Right renal pelvis (tissue), 4 donors: ENCODE results near the gene NOCT. TPM values are rescaled to one million over a fixed set of nuclear protein-coding genes. Genes with fewer than 3 reads are reported as not detected.
"Not testable (repeated sequence)": the region's sequence is repeated elsewhere in the genome, so short reads cannot be mapped to it uniquely, and the experiment has no call there.

Experiments
- DNase-seq, 4 donors: peaks; one replicate each; pipeline ENCODE4 v3.0.0-alpha.2; 2013; ENCODE audit warnings: low read depth in 4 of 4, low spot score in 3 of 4, missing footprints in 1 of 4
- polyA plus RNA-seq, 4 donors: library from polyadenylated mRNA; unstranded; fragments of 120-200 nt; gene quantifications; one replicate each; pipeline ENCODE4 v1.2.1, GENCODE V29; 2013; ENCODE audit not compliant: insufficient read length in 4 of 4

The NOCT gene
- polyA plus RNA-seq, 4 donors: 5.8 to 6.3 (median 6.1) TPM

DNA sequence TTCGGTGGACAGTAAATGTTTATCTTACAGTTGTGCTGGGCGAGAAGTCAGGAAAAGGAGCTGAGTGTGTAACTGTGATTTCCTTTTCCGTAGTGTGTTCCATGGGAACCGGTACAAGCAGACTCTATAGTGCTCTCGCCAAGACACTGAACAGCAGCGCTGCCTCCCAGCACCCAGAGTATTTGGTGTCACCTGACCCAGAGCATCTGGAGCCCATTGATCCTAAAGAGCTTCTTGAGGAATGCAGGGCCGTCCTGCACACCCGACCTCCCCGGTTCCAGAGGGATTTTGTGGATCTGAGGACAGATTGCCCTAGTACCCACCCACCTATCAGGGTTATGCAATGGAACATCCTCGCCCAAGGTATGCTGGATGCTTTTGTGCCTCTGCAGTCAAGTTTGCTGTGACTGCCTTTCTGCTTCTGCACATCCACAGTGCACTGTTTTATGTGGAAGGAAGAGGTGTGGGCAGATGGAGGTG lies 27.4 kb downstream of the NOCT start:
- DNase-seq: no peak

DNA sequence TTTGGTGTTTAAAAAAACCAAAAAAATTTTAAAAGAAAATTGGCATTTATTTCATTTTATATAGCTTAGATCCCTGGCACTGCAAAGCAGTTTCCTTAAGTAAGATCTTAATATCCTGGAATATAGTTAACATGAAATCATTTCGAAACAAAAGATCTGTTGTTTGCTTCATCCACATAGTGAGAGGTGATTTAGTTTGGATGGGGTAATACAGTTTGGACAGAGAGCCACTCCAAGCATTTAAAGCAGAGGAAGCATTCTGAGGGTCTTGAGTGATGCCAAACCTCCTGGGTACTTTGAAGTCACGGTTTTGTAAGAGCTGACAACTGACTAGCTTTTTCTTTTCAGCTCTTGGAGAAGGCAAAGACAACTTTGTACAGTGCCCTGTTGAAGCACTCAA lies 28.7 kb downstream of the NOCT start:
- no peak for DNase-seq

- DNase-seq: no peak
Observed at GRCh38 chr4:139048026-139048425, 32.4 kb downstream of the NOCT start.

DNA sequence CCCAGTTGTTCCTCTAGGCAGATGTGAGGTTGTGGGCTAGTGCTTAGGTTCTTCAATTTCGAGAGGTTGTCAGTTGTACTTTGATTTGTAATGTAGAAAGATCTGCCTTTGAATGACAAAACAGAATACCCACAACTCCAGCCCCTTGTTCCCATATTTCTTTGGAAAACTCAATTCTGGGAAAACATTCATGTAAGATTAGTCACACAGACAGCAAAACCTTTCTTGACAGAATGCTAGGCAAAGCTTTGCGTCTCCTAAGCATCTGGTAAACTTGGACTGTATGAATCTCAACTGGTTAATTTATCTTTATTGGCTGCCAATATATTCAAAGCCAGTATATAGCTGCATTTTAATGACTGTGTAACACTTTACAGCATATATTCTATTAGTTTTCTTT lies 34.9 kb downstream of the NOCT start:
- DNase-seq: no peak

- no peak for DNase-seq
Observed at GRCh38 chr4:139053909-139054308, 38.3 kb downstream of the NOCT start.

- DNase-seq: no peak
Observed at GRCh38 chr4:139054791-139055505, 39.4 kb downstream of the NOCT start.

DNA sequence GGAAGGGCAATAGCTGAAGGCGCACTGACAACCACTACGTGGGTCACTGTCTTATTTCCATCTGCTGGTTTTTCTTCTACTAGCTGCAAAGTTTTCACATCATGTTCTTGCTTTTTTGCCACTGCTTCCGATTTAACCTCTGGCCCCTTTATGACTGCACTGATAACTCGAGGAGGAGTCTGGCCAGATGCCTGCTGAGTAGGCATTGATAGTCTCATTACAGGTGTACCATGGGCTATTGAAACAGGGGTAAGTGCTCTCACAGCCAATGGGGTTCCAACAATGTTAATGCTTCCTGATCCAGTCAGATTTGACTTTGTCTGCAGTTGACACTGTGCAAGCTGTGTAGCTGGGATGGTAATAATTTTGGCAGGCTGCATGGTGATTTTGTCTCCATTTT lies 43.4 kb downstream of the NOCT start:
- not testable (repeated sequence) for DNase-seq

DNA sequence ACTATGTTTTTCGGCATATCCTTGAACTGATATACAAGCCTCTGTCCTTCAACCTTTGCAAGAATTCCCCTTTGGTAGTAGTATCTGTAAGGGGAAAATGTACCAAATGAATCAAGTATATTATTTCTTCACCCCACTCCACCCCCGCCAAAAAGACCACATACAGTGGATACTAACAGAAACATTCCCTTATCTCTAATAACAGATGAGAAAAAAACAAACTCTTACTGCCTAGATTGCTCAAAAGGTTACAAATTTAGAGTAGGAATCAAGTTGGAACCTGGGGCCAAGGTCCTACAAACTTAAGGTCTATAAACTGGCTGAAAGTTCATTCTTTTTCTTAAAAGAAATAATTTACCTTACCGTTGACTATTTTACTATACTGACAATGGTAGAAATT lies 45.0 kb downstream of the NOCT start:
- no peak for DNase-seq

- no peak for DNase-seq
Observed at GRCh38 chr4:139076016-139076744, 60.6 kb downstream of the NOCT start.

DNA sequence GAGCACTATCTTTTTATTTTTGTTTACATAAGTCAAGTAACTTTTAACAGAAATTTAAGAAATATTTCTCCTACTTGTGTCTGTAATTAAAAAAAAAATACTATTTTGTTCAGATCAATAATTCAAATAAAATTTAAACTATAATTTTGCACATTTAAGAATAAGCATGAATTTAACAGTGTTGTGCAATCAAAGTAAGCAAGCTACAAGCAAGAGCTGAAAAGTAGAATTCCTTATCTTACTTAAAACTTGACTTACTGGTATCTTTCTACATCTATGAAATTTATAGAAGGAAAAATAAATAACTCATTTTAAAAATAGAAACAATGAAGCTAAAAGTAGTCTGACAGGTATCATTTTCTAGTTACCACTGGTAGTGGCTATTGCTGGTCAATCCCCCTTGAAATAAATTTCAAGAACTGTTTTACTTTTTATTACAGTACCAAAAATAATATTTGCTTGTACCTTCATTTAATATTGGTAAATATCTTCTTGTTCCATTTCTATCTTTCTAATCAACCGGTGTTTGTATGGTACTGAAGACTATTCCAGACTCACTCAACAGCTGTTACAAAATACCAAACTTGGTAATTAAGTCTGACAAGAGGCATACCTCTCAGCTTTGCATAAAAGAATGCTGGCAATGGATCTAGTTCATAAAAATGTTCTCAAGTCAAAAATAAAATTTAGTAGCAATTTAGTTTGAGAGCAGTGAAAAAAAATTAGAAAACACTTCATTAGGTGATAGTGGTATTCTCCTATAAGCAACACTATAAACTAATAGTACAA lies 62.2 kb downstream of the NOCT start:
- DNase-seq: no peak

GRCh38 chr4:139078926-139079325 lies 63.3 kb downstream of the NOCT start:
- DNase-seq: no peak

- peak; percentile 86 to 95 (median 92) for DNase-seq
Observed at GRCh38 chr4:139082750-139083606, 67.4 kb downstream of the NOCT start.

DNA sequence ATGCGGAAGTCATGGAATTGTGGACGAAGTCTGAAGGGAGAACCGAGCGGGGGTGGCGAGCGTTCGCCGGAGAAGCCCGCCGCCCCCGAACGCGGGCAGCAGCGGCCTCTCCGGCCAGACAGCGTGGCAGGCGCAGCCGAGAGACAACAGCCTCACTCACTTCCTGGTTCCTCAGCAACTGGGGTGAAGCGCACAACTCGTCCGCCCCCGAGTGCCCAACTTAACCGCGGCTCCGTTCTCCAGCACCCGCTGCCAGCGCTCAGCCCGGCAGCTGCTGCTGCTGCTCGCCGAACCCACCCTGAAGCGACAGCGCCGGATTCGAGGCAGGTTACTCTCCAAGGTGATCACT lies 68.0 kb downstream of the NOCT start:
- peak in 1 of 4 donors; percentile 38 for DNase-seq

- peak; percentile 78 to 80 (median 80) for DNase-seq
Observed at GRCh38 chr4:139083956-139084803, 68.6 kb downstream of the NOCT start.

- DNase-seq: no peak
Observed at GRCh38 chr4:139084804-139085093, 69.2 kb downstream of the NOCT start.

DNA sequence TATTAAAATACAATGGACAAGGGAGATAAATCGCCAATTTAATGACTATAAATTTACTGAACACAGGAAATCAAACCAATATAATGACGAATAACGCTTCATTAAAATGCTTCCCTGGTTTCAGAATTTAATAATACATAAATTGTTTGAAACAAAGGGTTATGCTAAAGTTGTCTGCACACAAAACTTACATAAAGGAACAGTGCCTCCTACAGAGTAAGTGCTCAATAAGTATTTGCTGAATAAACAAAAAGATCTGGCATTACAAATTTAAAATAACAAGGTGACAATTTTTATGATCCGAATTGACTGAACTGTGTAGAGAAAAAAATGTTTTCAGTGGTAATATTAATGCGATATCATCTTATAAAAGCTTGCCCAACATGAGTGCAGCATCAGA lies 69.6 kb downstream of the NOCT start:
- DNase-seq: no peak

- no peak for DNase-seq
Observed at GRCh38 chr4:139092271-139092670, 76.7 kb downstream of the NOCT start.
